SK-N-DZ (cell line): ENCODE measurements around the gene DKK3.

Source experiments
- DNase-seq: peaks from one replicate; pipeline ENCODE4 v3.0.0-alpha.2; 2015; ENCODE audit warnings: low spot score

The DKK3 gene

DNA sequence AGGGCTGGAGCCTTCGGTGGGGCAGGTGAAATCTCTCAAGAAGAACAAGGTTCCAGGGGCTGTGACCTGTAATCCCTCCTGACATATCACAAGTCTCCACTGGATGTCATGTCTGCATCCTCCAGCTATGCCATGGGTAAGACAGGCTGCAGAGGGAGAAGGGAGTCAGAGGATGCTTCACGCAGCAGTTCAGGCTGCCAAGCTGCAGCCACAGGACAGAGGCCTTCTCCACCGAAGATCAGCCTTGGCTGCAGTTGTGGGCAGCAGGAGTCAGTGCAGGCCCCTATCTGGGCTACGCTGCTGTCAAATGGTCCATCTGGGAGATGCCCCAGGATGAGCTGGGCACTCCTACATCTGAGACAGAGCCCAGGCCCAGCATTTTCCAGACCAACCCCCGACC lies 25.0 kb downstream of the DKK3 start:
- no peak for DNase-seq

GRCh38 chr11:11982975-11983374 lies 25.5 kb downstream of the DKK3 start:
- DNase-seq = no peak

GRCh38 chr11:11982461-11982860 lies 26.0 kb downstream of the DKK3 start:
- no peak for DNase-seq

DNA sequence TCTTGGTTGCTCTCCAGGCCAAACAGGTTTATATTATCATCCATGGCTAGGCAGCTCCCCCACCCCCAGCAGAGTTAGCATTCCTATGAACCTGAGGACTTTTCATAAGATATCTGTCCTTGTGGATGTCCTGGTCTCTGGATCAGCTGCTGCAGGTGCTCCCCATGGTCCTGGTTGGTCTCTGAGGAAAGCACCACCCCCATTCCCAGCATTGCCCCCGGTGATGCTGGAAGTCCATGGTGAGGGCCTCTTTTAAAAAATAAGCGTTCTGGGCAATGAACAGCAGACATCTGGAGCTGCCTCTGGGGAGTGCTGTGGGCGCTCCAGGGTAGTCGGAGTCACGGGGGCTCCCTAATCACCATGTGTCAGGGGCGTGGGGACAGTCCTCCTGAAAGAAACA lies 26.6 kb downstream of the DKK3 start:
- DNase-seq = no peak

DNA sequence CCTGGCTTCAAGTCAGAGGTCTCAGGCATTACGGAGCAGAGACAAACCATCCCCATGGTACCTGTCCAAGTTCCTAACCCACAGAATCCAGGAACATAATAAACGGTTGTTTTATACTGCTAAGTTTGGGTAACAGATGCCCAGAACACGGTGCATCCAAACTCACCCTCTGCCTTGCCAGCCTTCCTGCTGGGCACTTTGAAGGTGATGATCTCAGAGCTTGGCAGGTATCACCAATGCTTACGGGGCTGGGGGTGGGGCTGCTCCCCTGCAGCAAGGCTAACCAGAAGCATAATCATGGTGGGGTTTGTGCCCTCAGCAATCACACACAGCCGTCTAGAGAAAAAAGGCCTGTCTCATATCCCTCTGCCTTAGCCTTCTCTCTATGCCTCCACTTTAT lies 27.1 kb downstream of the DKK3 start:
- DNase-seq = no peak

DNA sequence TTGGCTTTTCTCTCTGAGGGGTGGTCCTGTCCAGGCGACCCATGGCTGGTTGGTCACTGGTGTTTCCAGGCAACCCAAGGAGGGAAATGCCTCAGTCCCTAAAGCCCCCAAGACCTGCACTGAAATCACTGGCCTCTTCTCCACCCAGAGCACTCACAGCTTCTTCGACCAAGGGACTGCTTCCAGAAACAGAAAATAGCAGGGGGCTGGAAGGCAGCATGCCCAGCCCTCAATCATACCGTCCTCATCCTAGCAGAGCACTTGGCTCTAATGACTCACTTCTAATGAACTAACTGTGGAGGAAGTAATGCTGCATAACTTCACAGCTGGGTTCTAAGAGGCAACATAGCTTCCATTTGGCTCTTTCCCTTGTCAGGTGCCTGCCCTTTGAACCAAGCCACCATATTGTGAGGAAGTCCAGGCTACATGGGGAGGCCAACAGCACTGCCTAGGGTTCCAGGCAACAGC lies 27.6 kb downstream of the DKK3 start:
- no peak for DNase-seq

DNA sequence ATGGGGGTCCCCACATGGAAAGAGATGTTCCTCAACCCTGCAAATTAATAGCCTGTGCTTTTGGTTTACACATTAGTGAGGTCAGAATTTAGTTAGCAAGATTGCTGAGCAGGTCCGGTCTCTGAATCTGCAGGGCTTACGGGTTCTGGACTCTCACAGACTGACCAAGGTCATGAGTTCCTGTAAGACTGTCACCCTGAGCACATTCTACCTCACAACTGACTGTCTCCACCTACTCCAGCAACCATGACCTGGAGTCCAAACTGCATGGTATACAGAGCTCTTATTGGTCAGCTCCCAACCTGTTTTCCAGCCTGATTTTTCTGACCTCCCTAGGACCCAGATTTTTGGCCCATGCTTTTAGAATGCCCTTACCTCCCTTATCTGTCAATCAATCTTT lies 28.2 kb downstream of the DKK3 start:
- DNase-seq = peak; percentile 48

- peak; percentile 96 for DNase-seq
These were observed 28.8 kb downstream of the DKK3 start for GRCh38 chr11:11979488-11980117.

GRCh38 chr11:11978792-11979487 lies 29.5 kb downstream of the DKK3 start:
- DNase-seq = peak; percentile 92

- DNase-seq = no peak
These were observed 30.3 kb downstream of the DKK3 start for GRCh38 chr11:11978098-11978637.

GRCh38 chr11:11977206-11977938 lies 31.1 kb downstream of the DKK3 start:
- DNase-seq = no peak

DNA sequence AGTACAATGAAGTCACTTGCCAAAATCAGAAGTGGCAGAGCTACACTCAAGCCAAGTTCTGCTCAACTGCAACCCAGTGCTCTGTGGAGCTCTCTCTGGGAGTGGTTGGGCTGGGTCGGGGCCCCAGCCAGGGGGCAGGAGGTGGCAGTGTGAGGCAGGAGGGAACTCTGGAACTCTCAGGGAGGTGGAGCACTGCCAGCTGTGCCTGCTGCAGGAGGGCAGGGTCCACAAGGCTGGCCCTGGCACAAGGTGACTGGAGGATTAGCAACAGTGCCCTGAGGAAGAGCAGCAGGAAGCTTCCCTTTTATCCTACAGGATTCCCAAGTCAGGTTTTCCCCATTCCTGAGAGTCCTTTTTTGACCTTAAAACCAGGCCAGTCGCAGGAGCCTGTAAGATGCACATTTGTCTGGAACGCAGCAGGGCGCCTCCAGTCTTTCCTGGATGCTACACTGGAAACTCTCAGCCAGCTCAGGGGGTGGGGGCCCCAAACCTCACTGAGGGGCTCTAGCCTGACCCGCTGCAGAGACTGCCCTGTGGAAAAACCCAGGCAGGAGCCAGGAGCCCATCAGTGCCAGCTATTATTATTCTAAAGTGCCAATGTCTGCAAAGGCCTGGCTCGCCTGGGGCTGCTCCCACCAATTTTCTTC lies 31.8 kb downstream of the DKK3 start:
- DNase-seq = no peak

DNA sequence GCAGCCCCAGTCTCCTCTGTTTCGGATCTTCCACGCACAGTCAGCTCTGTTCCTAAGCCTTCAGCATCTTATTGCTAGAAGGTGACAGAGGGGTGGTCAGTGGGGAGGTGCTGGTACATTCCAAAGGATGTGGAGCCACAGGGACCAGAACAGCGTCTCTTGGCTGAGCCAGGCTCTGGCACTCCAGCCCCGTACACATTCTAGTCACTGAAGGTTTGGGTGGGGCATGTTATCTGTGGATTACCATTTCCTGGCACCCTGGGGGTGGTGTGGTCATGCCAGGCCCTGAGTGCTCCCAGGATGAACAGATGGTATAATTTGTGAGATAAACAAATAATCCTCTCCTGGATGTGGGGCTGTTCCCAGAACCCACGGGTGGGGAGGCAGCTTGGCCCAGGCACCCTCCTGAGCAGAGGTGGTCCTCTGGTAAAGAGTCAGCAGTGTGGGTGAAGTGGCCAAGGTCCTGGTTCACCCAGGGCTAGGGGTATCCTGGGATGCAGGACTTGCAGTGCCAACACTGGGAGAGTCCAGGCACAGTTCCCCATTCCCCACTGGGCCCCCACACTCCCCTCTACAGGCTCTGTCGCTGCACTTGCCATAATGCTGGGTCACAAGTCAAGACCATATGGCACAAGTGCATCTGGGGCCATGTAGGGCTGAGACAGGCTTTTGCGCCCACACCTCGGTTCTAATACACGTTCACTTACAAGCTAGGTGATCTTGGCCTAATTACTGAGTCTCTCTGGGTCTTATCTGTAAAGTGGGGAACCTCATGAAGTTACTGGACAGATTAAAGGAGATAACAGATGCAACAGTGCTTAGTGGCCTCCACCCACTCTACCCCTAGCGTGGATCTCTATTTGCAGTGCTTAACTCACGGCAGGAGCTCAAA lies 33.0 kb downstream of the DKK3 start:
- no peak for DNase-seq

DNA sequence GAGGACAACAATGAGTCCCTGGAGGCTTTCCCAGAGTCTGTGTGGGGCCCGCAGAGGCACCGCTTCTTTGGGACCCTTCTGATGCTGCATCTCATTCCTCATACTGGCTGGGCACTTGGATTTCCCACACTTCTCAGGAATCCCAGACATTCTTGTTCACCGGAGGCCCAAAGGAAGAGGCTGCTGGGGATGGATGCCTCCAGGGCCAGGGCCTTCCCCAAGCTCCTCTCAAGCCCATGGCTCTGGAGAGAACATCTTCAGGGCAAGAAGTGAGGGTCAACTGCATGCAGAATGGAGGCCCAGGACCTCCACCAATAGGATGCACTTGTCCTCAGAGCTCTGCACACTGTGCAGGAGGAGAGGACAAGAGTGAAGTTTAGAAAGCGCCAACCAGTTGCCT lies 34.6 kb downstream of the DKK3 start:
- DNase-seq = no peak

- no peak for DNase-seq
These were observed 35.0 kb downstream of the DKK3 start for GRCh38 chr11:11973361-11973800.

- DNase-seq = no peak
These were observed 35.6 kb downstream of the DKK3 start for GRCh38 chr11:11972730-11973341.

DNA sequence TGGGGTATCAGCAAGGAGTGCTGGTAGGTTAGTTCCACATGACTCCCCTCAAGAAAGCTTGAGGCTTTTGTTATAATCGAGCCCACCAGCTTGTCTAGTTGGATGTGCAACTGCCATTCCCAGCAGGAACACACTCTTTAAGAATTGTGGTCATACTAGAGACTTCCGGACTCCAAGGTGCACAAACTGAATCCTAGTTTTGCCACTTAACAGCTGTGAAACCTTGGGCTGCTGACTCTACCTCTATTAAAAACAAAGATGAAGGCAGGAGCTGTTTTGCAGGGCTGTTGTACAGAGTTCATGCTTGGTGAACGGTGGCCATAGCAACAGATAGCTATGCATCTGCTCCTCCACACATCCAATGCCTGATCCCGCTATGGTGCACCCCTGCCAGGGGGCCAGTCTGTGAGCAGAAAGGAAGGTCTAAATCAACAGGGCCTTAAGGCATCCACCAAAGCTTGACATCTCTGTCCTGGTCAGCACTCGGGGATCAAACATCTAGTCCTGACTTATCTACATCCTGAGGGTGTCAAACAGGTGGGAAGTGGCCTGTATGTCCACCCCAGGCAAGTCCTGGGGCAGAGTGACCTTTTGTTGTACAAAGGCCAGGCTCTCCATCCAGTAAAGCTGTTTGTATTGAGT lies 36.4 kb downstream of the DKK3 start:
- no peak for DNase-seq

GRCh38 chr11:11970556-11970955 lies 37.9 kb downstream of the DKK3 start:
- DNase-seq = no peak

DNA sequence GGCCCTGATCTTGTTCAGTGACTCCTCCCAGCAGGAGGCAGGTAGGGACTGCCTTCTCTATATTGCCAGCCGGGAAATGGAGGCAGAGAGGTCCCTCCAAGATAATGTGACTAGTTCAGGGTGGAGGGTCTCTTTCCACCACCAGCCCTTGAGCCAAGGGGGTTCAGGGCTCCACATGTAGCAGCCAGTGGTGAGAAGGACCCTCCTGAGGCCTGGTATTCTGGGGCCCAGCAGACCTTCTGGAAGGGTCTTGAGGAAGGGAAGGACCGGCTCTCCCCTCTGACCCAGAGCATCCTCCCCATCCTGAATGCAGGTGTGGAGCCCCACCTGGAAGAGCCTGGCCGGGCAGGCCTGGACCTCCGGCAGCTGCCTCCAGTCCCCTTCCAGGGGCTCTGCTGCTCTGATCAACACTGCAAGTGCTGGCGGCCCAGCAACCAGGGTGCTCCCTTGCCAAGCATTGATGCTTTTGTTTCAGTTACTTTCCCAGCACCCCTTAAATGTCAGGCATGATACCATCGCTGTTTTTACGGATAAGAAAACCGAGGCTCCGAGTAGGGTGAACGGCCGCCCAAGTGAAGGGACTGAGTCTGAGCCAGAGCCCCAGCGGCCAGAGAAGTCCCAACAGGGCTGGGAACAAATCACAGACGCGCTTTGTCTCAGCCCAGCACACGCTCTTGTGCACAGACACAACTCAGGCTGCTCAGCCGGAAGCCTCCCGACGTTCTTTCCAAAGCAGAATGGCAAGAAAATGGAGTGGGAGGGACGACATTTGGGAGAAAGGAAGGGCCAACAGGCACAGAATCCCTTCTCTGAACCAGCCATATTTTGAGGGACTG lies 38.8 kb downstream of the DKK3 start:
- DNase-seq = no peak
